GM06990 (cell line): ENCODE measurements around the gene MOSPD3.
A peak's percentile ranks its signal among the peaks of the same experiment; 100 is the strongest.

ENCODE experiments used
- DNase-seq: peaks from one replicate; pipeline ENCODE4 v3.0.0-alpha.2; 2011; ENCODE audit not compliant: insufficient read length; ENCODE audit errors: extremely low read depth
- H3K27me3 ChIP-seq: replicated peaks from 2 replicates; pipeline ENCODE4 v1.6.0; 2011; ENCODE audit warnings: low read length; ENCODE audit not compliant: control insufficient read depth, insufficient read depth
- H3K36me3 ChIP-seq: 2 replicates; pipeline ENCODE4 v1.5.1; 2011; ENCODE audit warnings: low read length; ENCODE audit not compliant: control insufficient read depth, insufficient read depth
- H3K4me3 ChIP-seq: replicated peaks from 2 replicates; pipeline ENCODE4 v1.5.1; 2011; ENCODE audit warnings: low read depth, mild to moderate bottlenecking, control low read depth, low read length
- TF ChIP-seq, protein P1 (sequence below): IDR thresholded peaks from 2 replicates; pipeline ENCODE4 v1.5.1; 2011; ENCODE audit warnings: low read length, control low read depth, mild to moderate bottlenecking, inconsistent platforms; ENCODE audit not compliant: insufficient read depth, poor library complexity, severe bottlenecking

Gene MOSPD3

DNA sequence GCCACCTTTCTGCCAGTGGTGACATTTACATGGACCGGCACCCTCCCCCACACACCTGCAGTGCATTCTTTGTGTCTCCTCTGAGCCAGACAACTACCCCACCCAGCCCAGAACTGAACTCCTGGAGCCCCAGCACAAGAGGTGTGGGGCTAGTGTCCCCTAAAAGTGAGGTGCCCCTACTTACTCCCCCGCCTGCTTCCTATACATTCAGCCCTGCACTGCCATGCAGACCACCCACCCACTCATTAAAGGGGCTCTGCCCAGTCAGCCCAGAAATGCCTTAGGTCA lies 40.6 kb upstream of the MOSPD3 start:
- no peak overlapping the region for H3K4me3 ChIP-seq
- H3K27me3 ChIP-seq: no peaks in the 10 kb centered on the region
- peaks cover 19% of the 10 kb centered on the region for H3K36me3 ChIP-seq
- TF ChIP-seq, protein P1, sequence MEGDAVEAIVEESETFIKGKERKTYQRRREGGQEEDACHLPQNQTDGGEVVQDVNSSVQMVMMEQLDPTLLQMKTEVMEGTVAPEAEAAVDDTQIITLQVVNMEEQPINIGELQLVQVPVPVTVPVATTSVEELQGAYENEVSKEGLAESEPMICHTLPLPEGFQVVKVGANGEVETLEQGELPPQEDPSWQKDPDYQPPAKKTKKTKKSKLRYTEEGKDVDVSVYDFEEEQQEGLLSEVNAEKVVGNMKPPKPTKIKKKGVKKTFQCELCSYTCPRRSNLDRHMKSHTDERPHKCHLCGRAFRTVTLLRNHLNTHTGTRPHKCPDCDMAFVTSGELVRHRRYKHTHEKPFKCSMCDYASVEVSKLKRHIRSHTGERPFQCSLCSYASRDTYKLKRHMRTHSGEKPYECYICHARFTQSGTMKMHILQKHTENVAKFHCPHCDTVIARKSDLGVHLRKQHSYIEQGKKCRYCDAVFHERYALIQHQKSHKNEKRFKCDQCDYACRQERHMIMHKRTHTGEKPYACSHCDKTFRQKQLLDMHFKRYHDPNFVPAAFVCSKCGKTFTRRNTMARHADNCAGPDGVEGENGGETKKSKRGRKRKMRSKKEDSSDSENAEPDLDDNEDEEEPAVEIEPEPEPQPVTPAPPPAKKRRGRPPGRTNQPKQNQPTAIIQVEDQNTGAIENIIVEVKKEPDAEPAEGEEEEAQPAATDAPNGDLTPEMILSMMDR: no peak
- no peak for DNase-seq

DNA sequence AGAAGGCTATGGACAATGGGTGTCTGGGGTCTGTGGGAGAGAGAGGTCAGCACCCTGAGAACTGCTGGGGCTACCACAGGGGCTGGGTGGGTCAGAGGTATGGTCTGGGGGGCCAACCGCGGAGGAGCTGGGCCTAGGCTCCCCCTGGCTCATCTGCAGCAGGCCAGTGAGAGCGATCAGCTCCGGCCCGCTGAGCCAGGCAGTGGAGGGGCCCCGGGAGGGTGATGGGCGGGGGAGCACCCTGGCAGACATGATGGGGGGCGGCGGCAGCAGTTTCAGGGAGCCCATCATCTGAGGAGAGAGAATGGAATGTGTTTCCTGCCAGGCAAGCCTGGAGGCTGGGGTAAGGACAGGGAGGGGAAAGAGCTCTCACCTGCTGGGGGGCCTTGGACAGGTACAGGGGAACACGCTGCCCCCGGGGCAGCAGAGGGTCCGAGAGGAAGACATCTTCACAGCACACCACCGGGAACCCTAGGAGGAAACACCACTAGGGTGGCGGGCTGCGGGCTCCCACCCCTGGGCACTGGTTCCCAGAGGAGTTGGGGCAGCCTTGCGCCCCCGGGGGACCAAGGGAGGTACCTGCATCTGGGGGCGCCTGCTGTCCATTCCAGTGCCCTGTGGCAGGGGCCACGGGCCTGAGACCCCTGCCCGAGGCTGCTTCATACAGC lies 39.9 kb upstream of the MOSPD3 start:
- no peak for DNase-seq
- Histone ChIP-seq H3K36me3 (peaks cover 20% of the 10 kb centered on the region), H3K4me3 (no peak overlapping the region), H3K27me3 (no peaks in the 10 kb centered on the region)
- TF ChIP-seq, protein P1: peak; percentile 9

- H3K27me3 ChIP-seq: no peaks in the 10 kb centered on the region
- no peak overlapping the region for H3K4me3 ChIP-seq
- peaks cover 27% of the 10 kb centered on the region for H3K36me3 ChIP-seq
- TF ChIP-seq, protein P1: no peak
- DNase-seq: no peak
Observed at GRCh38 chr7:100572949-100573675, 39.2 kb upstream of the MOSPD3 start.

- no peak for DNase-seq
- Histone ChIP-seq H3K4me3 (no peak within 1 kb of the TSS), H3K27me3 (no peaks in the 10 kb centered on the region), H3K36me3 (peaks cover 29% of the 10 kb centered on the region)
- TF ChIP-seq, protein P1: no peak
Observed at GRCh38 chr7:100573691-100574361, 38.5 kb upstream of the MOSPD3 start, which contains the start of gene SAP25. SAP25 (minus strand) TSS chr7:100573900; CDS start chr7:100573742, 158 bp downstream.

DNA sequence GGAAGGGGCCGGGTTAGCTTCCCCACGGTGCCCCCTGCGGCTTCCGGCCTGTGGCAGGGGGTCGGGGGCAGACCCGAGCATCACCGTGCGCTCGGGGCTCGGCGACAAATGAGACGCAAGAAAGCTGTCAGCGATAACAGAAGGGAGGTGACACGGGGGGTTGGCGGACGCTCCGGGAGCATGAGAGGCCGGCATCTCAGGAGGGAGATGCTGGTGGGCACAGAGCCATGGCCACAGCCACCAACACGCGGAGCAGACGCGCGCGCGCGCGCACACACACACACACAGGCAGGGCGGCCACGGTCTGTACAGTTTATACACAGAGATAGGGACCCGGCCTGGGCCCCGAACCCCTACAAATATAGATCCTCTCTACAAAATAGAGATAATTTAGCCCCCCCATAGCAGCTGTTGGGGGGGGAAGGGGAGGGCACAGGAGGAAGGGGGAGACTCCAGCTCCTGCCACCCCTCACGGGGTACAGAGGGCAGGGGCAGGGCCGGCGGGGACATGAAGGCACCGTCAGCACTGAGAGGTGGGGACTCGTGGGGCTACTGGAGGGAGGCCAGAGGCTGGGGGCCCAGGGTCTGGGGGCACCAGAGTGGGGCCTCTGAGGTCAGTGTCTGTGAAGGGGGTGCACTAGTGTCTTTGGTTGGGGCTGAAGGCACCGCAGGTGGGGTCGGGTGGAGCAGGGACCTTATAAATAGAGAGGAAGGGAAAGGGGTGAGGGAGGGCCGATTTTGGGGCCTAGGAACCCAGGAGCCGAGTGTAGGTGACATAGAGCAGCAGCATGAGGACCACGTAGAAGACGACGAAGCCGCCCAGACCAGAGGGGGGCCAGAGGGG lies 37.8 kb upstream of the MOSPD3 start:
- H3K36me3 ChIP-seq: peaks cover 32% of the 10 kb centered on the region
- no peak for DNase-seq

More for the DNA sequence above, 37.8 kb upstream of the MOSPD3 start:
- Histone ChIP-seq H3K27me3 (no peaks in the 10 kb centered on the region), H3K4me3 (no peak overlapping the region)
- TF ChIP-seq, protein P1: no peak
